Stomach (tissue), 9 donors: Measurements from ENCODE around the gene ZNF275. TPM values are rescaled to one million over a fixed set of nuclear protein-coding genes. Genes with fewer than 3 reads are reported as not detected.

Experiments
- DNase-seq, 2 donors: peaks; one replicate each; pipeline versions ENCODE4 v3.0.0 to v3.0.0-alpha.2; 2013 to 2019
- H3K27ac ChIP-seq, 5 donors: fragments of 200-600 bp in 4 of 5; sonication (generic) in 4 of 5; one replicate each; pipeline ENCODE4 v1.5.1; 2013 to 2019; ENCODE audit warnings: mild to moderate bottlenecking in 1 of 5, moderate library complexity in 1 of 5
- H3K27me3 ChIP-seq, 3 donors: fragments of 200-600 bp; sonication (generic); one replicate each; pipeline ENCODE4 v1.5.1; 2017 to 2019; ENCODE audit warnings: mixed run types in 1 of 3
- H3K36me3 ChIP-seq, 4 donors: fragments of 200-600 bp; sonication (generic); 1 replicate in 3 of 4; 2 replicates in 1 of 4; pipeline ENCODE4 v1.5.1; 2016 to 2019
- H3K4me1 ChIP-seq, 4 donors: fragments of 200-600 bp; sonication (generic); one replicate each; pipeline ENCODE4 v1.5.1; 2016 to 2019
- H3K4me3 ChIP-seq, 4 donors: fragments of 200-600 bp; sonication (generic) in 3 of 4; one replicate each; pipeline ENCODE4 v1.5.1; 2016 to 2019; ENCODE audit warnings: mild to moderate bottlenecking in 1 of 4
- H3K9me3 ChIP-seq, 4 donors: fragments of 200-600 bp; sonication (generic); one replicate each; pipeline ENCODE4 v1.5.1; 2016 to 2019
- EP300 ChIP-seq: sonication (generic); formaldehyde crosslinking; IDR thresholded peaks from one replicate; pipeline ENCODE4 v1.6.1; 2017; ENCODE audit warnings: antibody characterized with exemption
- POLR2A ChIP-seq, 4 donors: fragments of 450-650 bp; IDR thresholded peaks; one replicate each; pipeline ENCODE4 v1.6.1; 2016; ENCODE audit warnings: antibody characterized with exemption in 4 of 4, control low read depth in 2 of 4, mild to moderate bottlenecking in 1 of 4, moderate library complexity in 1 of 4
- POLR2AphosphoS5 ChIP-seq, 3 donors: sonication (generic); formaldehyde crosslinking; IDR thresholded peaks; one replicate each; pipeline ENCODE4 v1.6.1; 2016; ENCODE audit warnings: antibody characterized with exemption in 3 of 3
- WGBS, 5 donors: extraction: QIAGEN DNeasy Blood & Tissue Kit in 3 of 5; methylation state at CpG; one replicate each; pipeline versions ENCODE4 v1.1.5 to v1.1.7; 2013 to 2018; 5-methylcytosine and 5-hydroxymethylcytosine counted together
- intact Hi-C: fragments of 100-400 bp; cut with DNase I; formaldehyde crosslinking; loops from one replicate; pipeline ENCODE4 v1.15.1; 2023; ENCODE audit warnings: low total_unique reads
- polyA plus RNA-seq, 3 donors: library from polyadenylated mRNA; stranded (reverse); fragments of 200-250 nt; gene quantifications; one replicate each; pipeline ENCODE4 v1.2.3, GENCODE V29; 2013
- total RNA-seq, 5 donors: library from RNA; depleted of rRNA; stranded (reverse); fragments of >200 nt; gene quantifications; one replicate each; pipeline versions ENCODE4 v1.1.0 to v1.2.3, GENCODE V29; 2014 to 2016
- TF ChIP-seq, protein P1 (sequence below), 7 experiments: fragments of 450-650 bp in 4 of 7; fragments of 200-600 bp in 3 of 7; sonication (generic) in 3 of 7; IDR thresholded peaks; one replicate each; pipeline ENCODE4 v1.5.1; 2016 to 2019; ENCODE audit warnings: antibody characterized with exemption in 7 of 7, control low read depth in 2 of 7, mild to moderate bottlenecking in 1 of 7
- donor health status: healthy with polysubstance abuse.
- donor health status: Bipolar disorder and iron deficiency.
- donor health status: healthy.

The ZNF275 gene
- total and polyA plus RNA-seq, 8 donors = 0.87 to 13.4 (median 3.7) TPM

- TF ChIP-seq, protein P1, sequence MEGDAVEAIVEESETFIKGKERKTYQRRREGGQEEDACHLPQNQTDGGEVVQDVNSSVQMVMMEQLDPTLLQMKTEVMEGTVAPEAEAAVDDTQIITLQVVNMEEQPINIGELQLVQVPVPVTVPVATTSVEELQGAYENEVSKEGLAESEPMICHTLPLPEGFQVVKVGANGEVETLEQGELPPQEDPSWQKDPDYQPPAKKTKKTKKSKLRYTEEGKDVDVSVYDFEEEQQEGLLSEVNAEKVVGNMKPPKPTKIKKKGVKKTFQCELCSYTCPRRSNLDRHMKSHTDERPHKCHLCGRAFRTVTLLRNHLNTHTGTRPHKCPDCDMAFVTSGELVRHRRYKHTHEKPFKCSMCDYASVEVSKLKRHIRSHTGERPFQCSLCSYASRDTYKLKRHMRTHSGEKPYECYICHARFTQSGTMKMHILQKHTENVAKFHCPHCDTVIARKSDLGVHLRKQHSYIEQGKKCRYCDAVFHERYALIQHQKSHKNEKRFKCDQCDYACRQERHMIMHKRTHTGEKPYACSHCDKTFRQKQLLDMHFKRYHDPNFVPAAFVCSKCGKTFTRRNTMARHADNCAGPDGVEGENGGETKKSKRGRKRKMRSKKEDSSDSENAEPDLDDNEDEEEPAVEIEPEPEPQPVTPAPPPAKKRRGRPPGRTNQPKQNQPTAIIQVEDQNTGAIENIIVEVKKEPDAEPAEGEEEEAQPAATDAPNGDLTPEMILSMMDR (IDR thresholded peaks at IDR 0.05) = no peak
- TF ChIP-seq EP300 (no peak), POLR2AphosphoS5 (IDR thresholded peaks at IDR 0.05) (no peak), POLR2A (IDR thresholded peaks at IDR 0.05) (no peak)
- Histone ChIP-seq H3K27me3 (no peaks in the 10 kb centered on the region), H3K36me3 (no peaks in the 10 kb centered on the region), H3K4me3 (no peak overlapping the region), H3K4me1 (no peaks in the 10 kb centered on the region), H3K27ac (no peak overlapping the region), H3K9me3 (no peaks in the 10 kb centered on the region)
- intact Hi-C loops = no loop called here
- WGBS, 5 donors = 73 to 82% (median 76%) methylated on average over 4 of the region's 4 CpGs
- DNase-seq = no peak
Observed at GRCh38 chrX:153365670-153366069, 31.7 kb downstream of the ZNF275 start.

GRCh38 chrX:153366119-153366518 is 32.2 kb downstream of the ZNF275 start:
- intact Hi-C loops = no loop called here
- Histone ChIP-seq H3K27me3 (peaks cover 0 to under 1% (median 0%) of the 10 kb centered on the region in 3 donors), H3K9me3 (no peaks in the 10 kb centered on the region), H3K36me3 (no peaks in the 10 kb centered on the region), H3K4me3 (no peak overlapping the region), H3K4me1 (no peaks in the 10 kb centered on the region), H3K27ac (no peak overlapping the region)
- no peak for DNase-seq
- no peak for TF ChIP-seq POLR2AphosphoS5 (IDR thresholded peaks at IDR 0.05)
- TF ChIP-seq EP300 = no peak
- WGBS, 5 donors = 80 to 90% (median 89%) methylated on average over 3 of the region's 3 CpGs

DNA sequence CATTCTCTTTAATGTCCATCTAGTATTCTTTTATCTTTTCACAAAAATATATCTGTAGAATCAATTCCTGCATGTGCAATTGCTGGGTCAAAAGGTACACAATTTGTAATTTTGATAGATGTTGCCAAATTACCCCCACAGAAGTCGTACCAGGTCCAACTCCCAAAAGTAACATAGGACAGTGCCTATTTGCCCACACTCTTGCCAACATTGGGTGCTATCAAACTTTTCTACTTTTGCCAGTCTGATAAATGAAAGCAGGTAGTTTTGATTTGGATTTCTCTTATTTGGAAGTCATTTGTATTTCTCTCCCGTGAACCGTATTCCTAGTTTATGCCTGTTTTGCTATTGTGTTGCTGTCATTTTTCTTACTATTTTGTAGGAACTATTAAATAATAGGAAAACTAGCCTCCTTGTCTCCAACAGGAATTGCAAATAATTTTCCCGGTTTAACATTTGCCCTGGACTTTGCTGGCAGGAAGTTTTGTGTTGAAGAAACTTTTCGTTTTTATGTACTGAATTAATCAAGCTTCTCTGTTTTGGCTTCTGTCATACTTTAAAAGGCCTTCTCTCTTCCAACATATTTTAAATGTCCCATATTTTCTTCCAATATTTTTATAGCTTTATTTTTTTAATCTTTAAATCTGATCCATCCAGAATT is 33.1 kb downstream of the ZNF275 start:
- no peak for DNase-seq
- H3K4me3 ChIP-seq = no peak overlapping the region
- H3K36me3 ChIP-seq = no peaks in the 10 kb centered on the region
- no peaks in the 10 kb centered on the region for H3K9me3 ChIP-seq
- H3K27ac ChIP-seq = no peak overlapping the region
- peaks cover 0 to 4% (median 0%) of the 10 kb centered on the region in 3 donors for H3K27me3 ChIP-seq
- TF ChIP-seq POLR2AphosphoS5 (IDR thresholded peaks at IDR 0.05) (no peak), POLR2A (IDR thresholded peaks at IDR 0.05) (no peak), EP300 (no peak)
- TF ChIP-seq, protein P1 (IDR thresholded peaks at IDR 0.05) = no peak
- intact Hi-C loops = no loop called here
- H3K4me1 ChIP-seq = no peaks in the 10 kb centered on the region
- whole genome bisulfite sequencing, 5 donors = 66 to 83% (median 69%) methylated on average over 5 of the region's 5 CpGs

- Histone ChIP-seq H3K4me3 (no peak overlapping the region), H3K4me1 (no peaks in the 10 kb centered on the region), H3K9me3 (peaks cover 0 to 3% (median 0%) of the 10 kb centered on the region in 4 donors), H3K27ac (no peak overlapping the region), H3K36me3 (no peaks in the 10 kb centered on the region), H3K27me3 (peaks cover 0 to 5% (median 0%) of the 10 kb centered on the region in 3 donors)
- intact Hi-C loops = no loop called here
- TF ChIP-seq, protein P1 (IDR thresholded peaks at IDR 0.05) = no peak
- TF ChIP-seq POLR2A (IDR thresholded peaks at IDR 0.05) (no peak), POLR2AphosphoS5 (IDR thresholded peaks at IDR 0.05) (no peak)
- 55 to 67% (median 62%) methylated on average over 7 to 8 of the region's 8 CpGs for WGBS, 5 donors
- DNase-seq = no peak
Observed at GRCh38 chrX:153370293-153371055, 36.5 kb downstream of the ZNF275 start.
